SK-N-SH (cell line): ENCODE data around the gene MPZL1. TPM values are rescaled to one million over a fixed set of nuclear protein-coding genes. Genes with fewer than 3 reads are reported as not detected.

Experiments
- CTCF ChIA-PET: fragments of 300-600, 350-600 bp; formaldehyde crosslinking; extraction: SDS; loops from one replicate; lab custom pipeline; 2021; lab: Yijun Ruan, JAX
- POLR2A ChIA-PET: fragments of 350-600 bp; sonication (Branson Sonifier 250); formaldehyde crosslinking; extraction: SDS; loops from one replicate; lab custom pipeline; 2020; ENCODE audit warnings: antibody characterized with exemption, inconsistent platforms; lab: Yijun Ruan, JAX
- DNase-seq: peaks from one replicate; pipeline ENCODE4 v3.0.0; 2012
- H2AFZ ChIP-seq: fragments of 200-600 bp; sonication (generic); 2 replicates; pipeline ENCODE4 v1.8.1; 2016; ENCODE audit warnings: antibody characterized with exemption, mild to moderate bottlenecking, low read depth
- H3F3A ChIP-seq: fragments of 200-600 bp; sonication (generic); replicated peaks from 2 replicates; pipeline ENCODE3; 2016; ENCODE audit warnings: antibody characterized with exemption, mild to moderate bottlenecking; ENCODE audit not compliant: insufficient read depth
- H3K27ac ChIP-seq, 2 experiments: fragments of 200-500 bp in 1 of 2; fragments of 200-600 bp in 1 of 2; sonication (Bioruptor generic) in 1 of 2; sonication (generic), shearing (Covaris generic) in 1 of 2; 2 replicates each; pipeline versions ENCODE4 v1.5.1 to v1.6.1; 2014 to 2016; ENCODE audit warnings: low read depth in 2 of 2, inconsistent platforms in 1 of 2, low read length in 1 of 2, mild to moderate bottlenecking in 1 of 2, mixed read lengths in 1 of 2
- H3K27me3 ChIP-seq: fragments of 200-600 bp; sonication (generic), shearing (Covaris generic); 2 replicates; pipeline ENCODE4 v1.6.1; 2016; ENCODE audit warnings: mixed run types; ENCODE audit not compliant: insufficient read depth
- H3K36me3 ChIP-seq, 2 experiments: fragments of 200-500 bp in 1 of 2; fragments of 200-600 bp in 1 of 2; sonication (Bioruptor generic) in 1 of 2; sonication (generic) in 1 of 2; replicated peaks in 1 of 2; 2 replicates each; pipeline versions ENCODE3 to v1.5.1; 2014 to 2016; ENCODE audit warnings: low read length in 1 of 2, mild to moderate bottlenecking in 1 of 2; ENCODE audit not compliant: insufficient read depth in 2 of 2, control insufficient read depth in 1 of 2
- H3K4me1 ChIP-seq, 2 experiments: fragments of 200-500 bp in 1 of 2; fragments of 200-600 bp in 1 of 2; sonication (Bioruptor generic) in 1 of 2; sonication (generic), shearing (Covaris generic) in 1 of 2; 2 replicates each; pipeline versions ENCODE4 v1.5.1 to v1.6.1; 2014 to 2016; ENCODE audit warnings: low read depth in 1 of 2, low read length in 1 of 2, mixed run types in 1 of 2; ENCODE audit not compliant: insufficient read depth in 2 of 2, control insufficient read depth in 1 of 2
- H3K4me2 ChIP-seq: fragments of 200-600 bp; sonication (generic), shearing (Covaris generic); 2 replicates; pipeline ENCODE4 v1.6.1; 2017; ENCODE audit warnings: mixed run types
- H3K4me3 ChIP-seq, 2 experiments: fragments of 200-500 bp in 1 of 2; fragments of 200-600 bp in 1 of 2; sonication (Bioruptor generic) in 1 of 2; sonication (generic), shearing (Covaris generic) in 1 of 2; 2 replicates each; pipeline versions ENCODE4 v1.5.1 to v1.8.1; 2014 to 2016; ENCODE audit warnings: low read depth in 2 of 2, inconsistent platforms in 1 of 2, low read length in 1 of 2, mild to moderate bottlenecking in 1 of 2, mixed read lengths in 1 of 2, moderate library complexity in 1 of 2
- H3K79me2 ChIP-seq: fragments of 200-600 bp; sonication (generic); 2 replicates; pipeline ENCODE4 v1.8.1; 2017; ENCODE audit warnings: mild to moderate bottlenecking; ENCODE audit not compliant: insufficient read depth
- H3K9ac ChIP-seq: fragments of 200-600 bp; sonication (generic); 2 replicates; pipeline ENCODE4 v1.6.1; 2017; ENCODE audit warnings: mixed run types
- H3K9me2 ChIP-seq: fragments of 200-600 bp; sonication (generic); 2 replicates; pipeline ENCODE4 v1.6.1; 2017; ENCODE audit warnings: mixed run types
- H3K9me3 ChIP-seq: fragments of 200-600 bp; sonication (generic); 2 replicates; pipeline ENCODE4 v1.6.1; 2017; ENCODE audit warnings: mixed run types, mild to moderate bottlenecking, moderate library complexity
- H4K20me1 ChIP-seq: fragments of 200-600 bp; sonication (generic); 2 replicates; pipeline ENCODE4 v1.6.1; 2017; ENCODE audit warnings: mild to moderate bottlenecking, mixed run types; ENCODE audit not compliant: insufficient read depth
- CHD2 ChIP-seq: fragments of 150-350 bp; IDR thresholded peaks from 2 replicates; pipeline ENCODE4 v1.6.1; 2018; ENCODE audit warnings: low read length; ENCODE audit not compliant: partially characterized antibody
- EP300 ChIP-seq, 2 experiments: IDR thresholded peaks; 2 replicates each; pipeline versions ENCODE4 v1.4.0 to v1.6.1; 2012; ENCODE audit warnings: borderline replicate concordance in 1 of 2, low read depth in 1 of 2, low read length in 1 of 2
- FOXJ3 ChIP-seq: sonication (generic); formaldehyde crosslinking; IDR thresholded peaks from 2 replicates; pipeline ENCODE4 v1.5.1; 2020; ENCODE audit warnings: mild to moderate bottlenecking, missing genetic modification reagents
- MXI1 ChIP-seq: IDR thresholded peaks from 2 replicates; pipeline ENCODE4 v1.6.1; 2012; ENCODE audit warnings: mild to moderate bottlenecking, low read depth, low read length, improper control_type of control experiment
- NFIC ChIP-seq: IDR thresholded peaks from 2 replicates; pipeline ENCODE4 v1.4.0; 2012; ENCODE audit warnings: borderline replicate concordance
- RAD21 ChIP-seq: IDR thresholded peaks from 2 replicates; pipeline ENCODE4 v1.6.1; 2012; ENCODE audit warnings: mild to moderate bottlenecking, low read length
- RCOR1 ChIP-seq: fragments of 150-350 bp; IDR thresholded peaks from 2 replicates; pipeline ENCODE4 v1.6.1; 2017; ENCODE audit warnings: antibody characterized with exemption, low read length
- RXRA ChIP-seq: IDR thresholded peaks from 2 replicates; pipeline ENCODE4 v1.4.0; 2012; ENCODE audit warnings: low read depth, mild to moderate bottlenecking, borderline replicate concordance
- SMC3 ChIP-seq: IDR thresholded peaks from 2 replicates; pipeline ENCODE4 v1.6.1; 2012; ENCODE audit warnings: low read depth, low read length, improper control_type of control experiment
- TAF1 ChIP-seq: IDR thresholded peaks from 2 replicates; pipeline ENCODE4 v1.6.1; 2012; ENCODE audit warnings: low read depth, mild to moderate bottlenecking, low read length, moderate library complexity, borderline replicate concordance
- TEAD4 ChIP-seq: IDR thresholded peaks from 2 replicates; pipeline ENCODE4 v1.4.0; 2012; ENCODE audit warnings: mild to moderate bottlenecking, borderline replicate concordance; ENCODE audit not compliant: insufficient read depth
- YY1 ChIP-seq: IDR thresholded peaks from 2 replicates; pipeline ENCODE4 v1.4.0; 2012; ENCODE audit warnings: low read depth, mild to moderate bottlenecking
- WGBS: methylation state at CpG from one replicate; pipeline ENCODE4 v1.1.6; 2017; ENCODE audit warnings: low lambda C conversion rate; 5-methylcytosine and 5-hydroxymethylcytosine counted together
- polyA plus RNA-seq, 3 experiments: library from polyadenylated mRNA; depleted of rRNA; stranded (reverse); fragments of >200 nt; gene quantifications; 2 replicates each; pipeline ENCODE4 v1.2.3, GENCODE V29; 2012
- TF ChIP-seq, protein P1 (sequence below): fragments of 200-600 bp; sonication (generic); IDR thresholded peaks from 2 replicates; pipeline ENCODE4 v1.6.1; 2017; ENCODE audit warnings: antibody characterized with exemption, mild to moderate bottlenecking, moderate library complexity
- TF ChIP-seq, protein P2 (sequence below): IDR thresholded peaks from 2 replicates; pipeline ENCODE4 v1.4.0; 2012; ENCODE audit warnings: low read depth, borderline replicate concordance
- TF ChIP-seq, protein P3 (sequence below): IDR thresholded peaks from 2 replicates; pipeline ENCODE4; 2012
- TF ChIP-seq, protein P4 (sequence below): IDR thresholded peaks from 2 replicates; pipeline ENCODE4 v1.4.0; 2012; ENCODE audit warnings: low read depth

Gene MPZL1
- polyA plus RNA-seq, 1 of the 3 experiments (the other 2 are of a cell fraction) = 27.3 TPM

DNA sequence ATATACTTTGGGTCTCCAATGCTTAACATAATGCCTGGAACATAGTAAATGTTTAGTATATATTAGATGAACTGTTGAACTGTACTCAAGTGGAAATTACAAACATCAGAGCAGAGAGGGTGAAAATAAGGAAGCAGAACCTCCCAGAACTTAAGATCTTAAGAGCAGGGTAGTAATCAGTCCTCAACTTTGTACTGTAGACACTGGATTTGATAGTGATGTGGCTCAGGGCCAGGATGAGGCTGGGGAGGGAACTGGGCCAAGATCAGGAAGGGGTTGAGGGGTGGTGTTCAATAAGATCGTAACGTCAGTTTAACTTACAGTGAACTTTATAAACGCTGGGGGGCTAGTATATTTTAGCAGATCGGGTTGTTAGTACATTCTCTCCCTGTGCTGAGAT lies 15.4 kb downstream of the MPZL1 start:
- ChIA-PET CTCF (no interaction called here), POLR2A (no interaction called here)
- Histone ChIP-seq H3K9me3 (no peaks in the 10 kb centered on the region), H3K4me1 (no peaks in the 10 kb centered on the region), H3F3A (peaks cover 6% of the 10 kb centered on the region), H4K20me1 (peaks cover 8% of the 10 kb centered on the region; the same call in 1 of the 2 replicates), H3K79me2 (peaks cover 93% of the 10 kb centered on the region; the same call in 1 of the 2 replicates), H3K9me2 (no peaks in the 10 kb centered on the region), H2AFZ (no peak overlapping the region), H3K9ac (no peak overlapping the region), H3K27me3 (no peaks in the 10 kb centered on the region), H3K27ac (no peak overlapping the region), H3K36me3 (peaks cover 0 to 6% of the 10 kb centered on the region in 2 experiments), H3K4me3 (no peak overlapping the region), H3K4me2 (no peak overlapping the region)
- TF ChIP-seq SMC3 (no peak), EP300 (IDR thresholded peaks at IDR 0.05; ENCODE audit: borderline replicate concordance in 1 of 2, low read depth in 1 of 2, low read length in 1 of 2) (no peak), RAD21 (no peak), MXI1 (no peak)
- TF ChIP-seq, protein P1, sequence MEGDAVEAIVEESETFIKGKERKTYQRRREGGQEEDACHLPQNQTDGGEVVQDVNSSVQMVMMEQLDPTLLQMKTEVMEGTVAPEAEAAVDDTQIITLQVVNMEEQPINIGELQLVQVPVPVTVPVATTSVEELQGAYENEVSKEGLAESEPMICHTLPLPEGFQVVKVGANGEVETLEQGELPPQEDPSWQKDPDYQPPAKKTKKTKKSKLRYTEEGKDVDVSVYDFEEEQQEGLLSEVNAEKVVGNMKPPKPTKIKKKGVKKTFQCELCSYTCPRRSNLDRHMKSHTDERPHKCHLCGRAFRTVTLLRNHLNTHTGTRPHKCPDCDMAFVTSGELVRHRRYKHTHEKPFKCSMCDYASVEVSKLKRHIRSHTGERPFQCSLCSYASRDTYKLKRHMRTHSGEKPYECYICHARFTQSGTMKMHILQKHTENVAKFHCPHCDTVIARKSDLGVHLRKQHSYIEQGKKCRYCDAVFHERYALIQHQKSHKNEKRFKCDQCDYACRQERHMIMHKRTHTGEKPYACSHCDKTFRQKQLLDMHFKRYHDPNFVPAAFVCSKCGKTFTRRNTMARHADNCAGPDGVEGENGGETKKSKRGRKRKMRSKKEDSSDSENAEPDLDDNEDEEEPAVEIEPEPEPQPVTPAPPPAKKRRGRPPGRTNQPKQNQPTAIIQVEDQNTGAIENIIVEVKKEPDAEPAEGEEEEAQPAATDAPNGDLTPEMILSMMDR = no peak
- TF ChIP-seq, protein P2, sequence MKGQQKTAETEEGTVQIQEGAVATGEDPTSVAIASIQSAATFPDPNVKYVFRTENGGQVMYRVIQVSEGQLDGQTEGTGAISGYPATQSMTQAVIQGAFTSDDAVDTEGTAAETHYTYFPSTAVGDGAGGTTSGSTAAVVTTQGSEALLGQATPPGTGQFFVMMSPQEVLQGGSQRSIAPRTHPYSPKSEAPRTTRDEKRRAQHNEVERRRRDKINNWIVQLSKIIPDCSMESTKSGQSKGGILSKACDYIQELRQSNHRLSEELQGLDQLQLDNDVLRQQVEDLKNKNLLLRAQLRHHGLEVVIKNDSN = no peak
- no peak for DNase-seq
- 97% methylated on average over 4 of the region's 4 CpGs for WGBS

DNA sequence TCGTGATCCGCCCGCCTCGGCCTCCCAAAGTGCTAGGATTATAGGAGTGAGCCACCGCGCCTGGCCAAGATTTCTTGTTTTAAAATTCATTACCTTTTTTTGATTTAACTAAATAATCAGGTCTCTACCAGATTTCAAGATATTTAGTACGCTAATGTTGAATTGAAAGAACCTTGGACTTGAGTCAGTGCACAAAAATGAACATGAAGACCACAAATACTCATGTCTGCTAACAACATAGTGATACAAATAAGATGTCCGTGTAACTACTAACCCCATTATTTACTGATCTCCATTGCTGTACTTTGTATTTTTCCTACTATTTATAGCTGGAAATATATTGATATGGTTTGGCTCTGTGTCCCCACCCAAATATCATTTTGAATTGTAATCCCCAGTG lies 16.4 kb downstream of the MPZL1 start:
- 97% methylated on average over 8 of the region's 8 CpGs for WGBS
- no peak overlapping the region for H3K9ac ChIP-seq
- CTCF ChIA-PET = interaction anchor here (1.3 to 1.6 kb wide), 2 partner anchors 15 to 23 kb away, joined by 3 to 5 read pairs; no protein-coding TSS in a partner anchor

More for the DNA sequence above, 16.4 kb downstream of the MPZL1 start:
- peaks cover 8% of the 10 kb centered on the region; the same call in 1 of the 2 replicates for H4K20me1 ChIP-seq
- POLR2A ChIA-PET = no interaction called here
- H3K79me2 ChIP-seq = peaks cover 93% of the 10 kb centered on the region; the same call in 1 of the 2 replicates
- no peak overlapping the region for H3K27ac ChIP-seq
- peaks cover 7% of the 10 kb centered on the region for H3F3A ChIP-seq
- no peaks in the 10 kb centered on the region for H3K9me3 ChIP-seq
- DNase-seq = no peak
- peaks cover 0 to 6% of the 10 kb centered on the region in 2 experiments for H3K36me3 ChIP-seq
- no peaks in the 10 kb centered on the region for H3K27me3 ChIP-seq
- H3K4me2 ChIP-seq = no peak overlapping the region
- H3K4me1 ChIP-seq = no peaks in the 10 kb centered on the region
- no peaks in the 10 kb centered on the region for H3K9me2 ChIP-seq
- no peak overlapping the region for H3K4me3 ChIP-seq
- TF ChIP-seq, protein P3, sequence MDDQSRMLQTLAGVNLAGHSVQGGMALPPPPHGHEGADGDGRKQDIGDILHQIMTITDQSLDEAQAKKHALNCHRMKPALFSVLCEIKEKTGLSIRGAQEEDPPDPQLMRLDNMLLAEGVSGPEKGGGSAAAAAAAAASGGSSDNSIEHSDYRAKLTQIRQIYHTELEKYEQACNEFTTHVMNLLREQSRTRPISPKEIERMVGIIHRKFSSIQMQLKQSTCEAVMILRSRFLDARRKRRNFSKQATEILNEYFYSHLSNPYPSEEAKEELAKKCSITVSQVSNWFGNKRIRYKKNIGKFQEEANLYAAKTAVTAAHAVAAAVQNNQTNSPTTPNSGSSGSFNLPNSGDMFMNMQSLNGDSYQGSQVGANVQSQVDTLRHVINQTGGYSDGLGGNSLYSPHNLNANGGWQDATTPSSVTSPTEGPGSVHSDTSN = no peak
- TF ChIP-seq RCOR1 (no peak), EP300 (IDR thresholded peaks at IDR 0.05; ENCODE audit: borderline replicate concordance in 1 of 2, low read depth in 1 of 2, low read length in 1 of 2) (no peak), CHD2 (no peak), TAF1 (no peak), TEAD4 (no peak), FOXJ3 (no peak), RXRA (no peak), NFIC (no peak), YY1 (no peak), MXI1 (no peak)
- TF ChIP-seq, protein P4, sequence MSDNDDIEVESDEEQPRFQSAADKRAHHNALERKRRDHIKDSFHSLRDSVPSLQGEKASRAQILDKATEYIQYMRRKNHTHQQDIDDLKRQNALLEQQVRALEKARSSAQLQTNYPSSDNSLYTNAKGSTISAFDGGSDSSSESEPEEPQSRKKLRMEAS = no peak
- TF ChIP-seq, protein P1 = no peak
- TF ChIP-seq, protein P2 = no peak
- no peak overlapping the region for H2AFZ ChIP-seq
